Middle frontal gyrus (tissue), 1 donor: ENCODE measurements around the gene CLDN4.
"Not testable (repeated sequence)": the region's sequence is repeated elsewhere in the genome, so short reads cannot be mapped to it uniquely, and the experiment has no call there.

Source experiments
- DNase-seq: peaks from one replicate; pipeline ENCODE4 v3.0.0-alpha.2; 2015; ENCODE audit warnings: low spot score; ENCODE audit errors: extremely low spot score

The CLDN4 gene

DNA sequence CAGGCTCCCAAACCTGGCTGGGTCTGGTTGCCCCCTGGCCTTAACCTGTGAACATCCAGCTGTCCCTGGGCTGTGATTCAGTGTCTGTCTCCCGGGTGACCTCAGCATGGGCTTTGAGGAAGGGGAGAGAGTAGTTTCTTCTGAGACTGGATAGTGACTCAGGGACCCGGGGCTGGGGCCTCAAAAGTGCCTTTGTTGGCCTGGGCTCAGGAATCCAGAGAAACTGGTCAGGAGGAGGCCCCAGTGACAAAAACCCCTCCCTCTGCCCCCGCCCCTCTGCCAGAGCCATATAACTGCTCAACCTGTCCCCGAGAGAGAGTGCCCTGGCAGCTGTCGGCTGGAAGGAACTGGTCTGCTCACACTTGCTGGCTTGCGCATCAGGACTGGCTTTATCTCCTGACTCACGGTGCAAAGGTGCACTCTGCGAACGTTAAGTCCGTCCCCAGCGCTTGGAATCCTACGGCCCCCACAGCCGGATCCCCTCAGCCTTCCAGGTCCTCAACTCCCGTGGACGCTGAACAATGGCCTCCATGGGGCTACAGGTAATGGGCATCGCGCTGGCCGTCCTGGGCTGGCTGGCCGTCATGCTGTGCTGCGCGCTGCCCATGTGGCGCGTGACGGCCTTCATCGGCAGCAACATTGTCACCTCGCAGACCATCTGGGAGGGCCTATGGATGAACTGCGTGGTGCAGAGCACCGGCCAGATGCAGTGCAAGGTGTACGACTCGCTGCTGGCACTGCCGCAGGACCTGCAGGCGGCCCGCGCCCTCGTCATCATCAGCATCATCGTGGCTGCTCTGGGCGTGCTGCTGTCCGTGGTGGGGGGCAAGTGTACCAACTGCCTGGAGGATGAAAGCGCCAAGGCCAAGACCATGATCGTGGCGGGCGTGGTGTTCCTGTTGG, at the start of gene CLDN4:
Gene CLDN4 (plus strand): TSS at position 316 of the 903 bp plus-strand sequence. CDS start 206 bp downstream, at position 522.
- DNase-seq = no peak

- no peak for DNase-seq
Measured at GRCh38 chr7:73786588-73786987, 44.2 kb upstream of the CLDN4 start.

GRCh38 chr7:73787786-73788048, 43.1 kb upstream of the CLDN4 start:
- not testable (repeated sequence) for DNase-seq

DNA sequence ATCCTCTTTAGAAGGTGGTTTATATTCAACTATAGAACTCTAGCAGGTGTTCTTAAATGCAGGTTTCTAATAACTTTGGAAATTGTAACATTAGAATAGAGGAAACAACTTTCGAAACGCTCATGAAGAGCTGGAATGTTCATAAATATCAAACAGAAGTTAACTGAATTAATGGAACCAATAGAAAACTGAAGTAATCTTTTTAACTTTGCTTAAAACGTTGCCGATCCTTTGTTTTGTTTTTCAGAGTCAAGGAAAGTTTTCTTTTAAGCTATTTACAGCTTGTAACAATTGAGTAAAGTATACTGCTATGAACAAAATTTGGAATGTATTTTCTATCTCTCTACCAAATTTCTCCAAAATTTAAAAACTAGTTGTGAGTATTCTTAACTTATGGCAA, 41.7 kb upstream of the CLDN4 start:
- DNase-seq = no peak

DNA sequence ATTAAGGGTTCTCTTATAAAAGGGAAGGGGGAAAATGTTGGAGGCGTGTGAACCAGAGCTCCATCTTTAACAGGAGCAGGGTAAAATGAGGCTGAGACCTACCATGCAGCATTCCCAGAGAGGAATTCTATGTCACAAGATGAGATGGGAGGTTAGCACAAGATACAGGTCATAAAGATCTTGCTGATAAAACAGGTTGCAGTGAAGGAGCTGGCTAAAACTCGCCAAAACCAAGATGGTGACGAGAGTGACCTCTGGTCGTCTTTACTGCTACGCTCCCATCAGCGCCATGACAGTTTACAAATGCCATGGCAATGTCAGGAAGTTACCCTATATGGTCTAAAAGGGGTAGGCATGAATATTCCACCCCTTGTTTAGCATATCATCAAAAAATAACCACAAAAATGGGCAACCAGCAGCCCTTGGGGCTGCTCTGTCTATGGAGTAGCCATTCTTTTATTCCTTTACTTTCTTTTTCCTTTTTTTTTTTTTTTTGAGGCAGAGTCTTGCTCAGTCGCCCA, 39.6 kb upstream of the CLDN4 start:
- not testable (repeated sequence) for DNase-seq

- not testable (repeated sequence) for DNase-seq
Measured at GRCh38 chr7:73795188-73795587, 35.6 kb upstream of the CLDN4 start.

- DNase-seq = not testable (repeated sequence)
Measured at GRCh38 chr7:73796656-73797055, 34.1 kb upstream of the CLDN4 start.

GRCh38 chr7:73797176-73797575, 33.6 kb upstream of the CLDN4 start:
- DNase-seq = not testable (repeated sequence)

- no peak for DNase-seq
Measured at GRCh38 chr7:73799282-73800141, 31.3 kb upstream of the CLDN4 start.

DNA sequence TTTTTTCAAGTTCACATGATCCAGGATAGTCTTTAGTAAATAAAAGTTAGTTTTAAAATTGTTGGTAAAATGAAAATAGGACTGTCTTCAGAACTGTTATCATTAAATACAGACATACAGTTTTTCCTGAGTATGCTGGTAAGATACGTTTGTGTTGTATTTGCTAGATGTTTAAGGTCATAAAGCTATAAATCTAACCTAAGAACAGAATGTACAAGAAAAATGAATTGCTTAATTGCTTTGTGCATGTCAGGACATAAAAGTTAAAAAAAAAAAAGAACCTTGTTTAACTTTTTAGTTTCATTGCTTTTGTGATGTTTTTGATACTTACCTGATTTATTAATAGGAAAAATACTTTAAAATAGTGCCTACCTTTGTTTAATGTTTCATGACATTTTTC, 29.2 kb upstream of the CLDN4 start:
- DNase-seq = no peak

DNA sequence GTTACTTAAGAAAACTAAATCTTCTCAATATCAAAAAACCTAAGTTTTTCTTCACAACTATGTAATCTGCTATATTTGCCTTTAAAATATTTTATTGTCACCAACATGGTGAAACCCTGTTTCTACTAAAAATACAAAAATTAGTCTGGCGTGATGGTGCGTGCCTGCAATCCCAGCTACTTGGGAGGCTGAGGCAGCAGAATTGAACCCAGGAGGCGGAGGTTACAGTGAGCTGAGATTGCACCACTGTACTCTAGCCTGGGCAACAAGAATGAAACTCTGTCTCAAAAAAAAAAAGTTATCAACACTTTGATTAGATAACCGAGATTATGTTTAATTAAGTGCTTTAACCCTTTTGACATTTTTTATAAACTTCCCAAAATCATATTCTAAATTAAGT, 28.3 kb upstream of the CLDN4 start:
- no peak for DNase-seq

DNA sequence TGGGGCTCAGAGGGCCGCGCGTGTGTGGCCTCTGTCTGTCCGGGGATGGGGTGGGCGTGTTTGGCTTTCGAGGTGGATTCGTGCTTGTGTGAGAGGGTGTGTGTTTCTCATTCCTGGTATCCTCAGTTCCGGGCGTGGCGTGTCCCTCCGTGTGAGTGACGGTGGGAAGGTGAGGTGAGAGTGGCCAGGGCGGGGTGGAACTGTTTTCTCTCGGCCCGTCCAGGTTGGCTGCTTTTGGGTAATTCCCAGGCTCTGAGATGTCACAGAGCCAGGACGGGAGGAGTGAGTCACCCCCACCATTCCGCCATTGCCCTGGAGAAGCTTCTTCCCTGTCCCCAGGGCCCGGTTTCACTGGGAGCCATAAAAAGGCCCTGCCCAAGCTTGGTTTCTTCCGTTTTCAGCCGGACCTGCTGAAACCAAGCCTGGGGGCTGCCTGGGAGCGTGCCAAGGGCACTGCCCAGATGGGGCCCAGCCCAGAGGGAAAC, 21.3 kb upstream of the CLDN4 start:
- no peak for DNase-seq

GRCh38 chr7:73810998-73811360, 19.8 kb upstream of the CLDN4 start:
- DNase-seq = no peak

- no peak for DNase-seq
Measured at GRCh38 chr7:73811760-73812168, 19.0 kb upstream of the CLDN4 start.

GRCh38 chr7:73812996-73813395, 17.8 kb upstream of the CLDN4 start:
- DNase-seq = no peak

DNA sequence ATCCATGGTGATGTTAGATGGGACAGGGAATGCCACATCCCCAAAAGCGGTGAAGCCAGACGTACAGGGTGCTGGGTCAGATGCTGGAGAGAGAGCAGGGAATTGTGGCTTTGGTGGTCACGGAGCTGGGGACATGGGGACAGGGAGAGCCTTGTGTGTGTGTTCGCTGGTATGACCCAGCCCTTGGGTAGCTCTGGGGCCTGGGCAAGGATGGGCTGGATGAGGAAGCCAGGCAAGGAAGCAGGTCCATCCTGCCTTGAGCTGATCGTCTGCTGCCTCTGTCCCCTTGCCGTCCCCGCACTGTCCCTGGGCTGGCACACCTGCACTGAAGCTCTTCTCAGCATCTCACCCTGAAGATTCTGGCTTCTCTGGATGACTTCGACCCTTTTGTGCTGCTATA, 15.4 kb upstream of the CLDN4 start:
- no peak for DNase-seq

GRCh38 chr7:73817121-73817520, 13.7 kb upstream of the CLDN4 start:
- no peak for DNase-seq

GRCh38 chr7:73820013-73820412, 10.8 kb upstream of the CLDN4 start:
- DNase-seq = no peak

DNA sequence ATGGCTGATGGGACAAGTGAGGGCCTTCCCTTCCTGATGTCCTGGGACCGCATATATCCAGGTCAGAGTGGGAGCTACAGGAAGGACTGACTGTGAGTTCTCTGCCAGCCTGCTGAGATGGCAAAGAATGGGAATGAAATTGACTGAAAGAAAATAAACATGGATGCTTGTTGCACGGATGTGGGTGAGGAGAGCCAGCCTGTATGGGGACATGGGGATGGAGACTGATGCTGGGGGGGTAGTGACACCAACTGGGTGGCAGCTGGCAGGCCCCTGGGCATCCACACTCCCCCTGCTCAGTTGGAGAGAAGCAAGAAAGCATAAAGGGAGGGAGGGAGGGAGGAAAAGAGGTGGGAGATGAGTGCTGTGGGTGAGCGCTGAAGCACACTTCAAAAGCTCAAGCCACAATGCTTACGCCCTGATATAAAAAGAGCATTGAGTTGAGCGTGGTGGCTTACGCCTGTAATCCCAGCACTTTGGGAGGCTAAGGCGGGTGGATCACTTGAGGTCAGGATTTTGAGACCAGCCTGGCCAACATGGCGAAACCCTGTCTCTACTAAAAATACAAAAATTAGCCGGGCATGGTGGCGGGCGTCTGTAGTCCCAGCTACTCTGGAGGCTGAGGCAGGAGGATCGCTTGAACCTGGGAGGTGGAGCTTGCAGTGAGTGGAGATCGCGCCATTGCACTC, 9.1 kb upstream of the CLDN4 start:
- not testable (repeated sequence) for DNase-seq

DNA sequence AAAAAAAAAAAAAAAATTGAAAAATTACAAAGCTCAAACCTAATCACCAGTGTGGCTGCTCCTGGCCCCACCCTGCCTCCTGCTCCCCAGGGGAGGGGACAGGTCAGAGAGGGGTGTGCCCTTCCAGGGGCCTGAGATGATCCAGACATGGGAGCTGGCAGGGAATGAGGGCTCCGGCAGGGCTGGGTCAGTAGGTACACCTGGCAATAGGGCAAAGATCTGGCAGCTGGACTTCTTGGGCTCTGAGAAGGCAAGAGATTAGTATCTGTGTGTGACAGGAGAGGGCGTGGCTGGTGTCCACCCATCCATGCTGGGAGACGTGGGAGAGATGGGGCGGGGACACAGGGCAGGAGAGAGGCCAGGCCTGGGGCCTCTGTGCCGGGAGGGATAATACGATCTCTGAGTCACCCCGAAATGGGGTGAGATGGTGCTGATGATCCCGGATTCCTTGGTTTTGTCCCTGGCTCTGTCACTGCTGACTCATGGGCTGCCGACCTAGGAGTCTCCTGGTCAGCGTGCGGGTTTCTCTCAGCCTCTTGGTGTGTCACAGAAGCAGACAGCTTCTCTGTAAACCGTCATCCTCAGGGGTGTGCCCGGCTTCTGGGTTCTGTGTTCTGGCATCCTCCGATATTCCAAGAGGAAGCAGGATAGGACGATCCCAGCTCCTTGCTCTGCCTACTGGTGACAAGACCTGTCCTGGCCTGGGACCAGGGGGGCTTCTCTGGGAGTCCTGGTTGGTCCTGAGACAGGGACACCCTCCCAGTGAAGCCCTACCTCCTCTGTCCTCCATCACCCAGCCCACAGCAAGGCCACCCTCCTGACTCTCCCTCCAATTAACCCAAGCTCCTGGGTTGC, 8.2 kb upstream of the CLDN4 start:
- no peak for DNase-seq

DNA sequence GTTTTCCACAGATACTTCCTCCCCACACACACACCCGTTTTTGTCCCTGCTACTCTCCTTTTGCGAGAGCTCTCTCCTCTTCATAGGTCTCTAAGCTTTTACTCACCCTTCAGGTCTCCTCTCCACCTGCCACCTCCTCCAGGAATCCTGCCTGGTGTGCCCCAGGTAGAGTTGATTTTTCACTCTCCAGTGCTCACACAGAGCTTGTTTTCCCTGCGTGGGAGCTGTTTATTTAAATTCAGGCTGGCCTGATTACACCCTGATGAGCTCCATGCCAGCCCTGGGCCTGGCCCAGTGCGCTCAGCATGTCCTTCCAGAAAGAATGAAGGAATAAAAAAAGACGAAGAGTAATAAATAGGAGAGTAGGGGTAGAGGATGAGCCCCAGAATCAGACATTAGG, 7.5 kb upstream of the CLDN4 start:
- no peak for DNase-seq
